GM23248 (cell line): ENCODE data around the gene RASSF1.

Experiments
- EZH2 ChIP-seq: fragments of 200-600 bp; sonication (generic); IDR thresholded peaks from 2 replicates; pipeline ENCODE4 v1.6.1; 2018; ENCODE audit warnings: antibody characterized with exemption, mild to moderate bottlenecking; ENCODE audit not compliant: insufficient read depth, poor library complexity, severe bottlenecking
- EZH2phosphoT487 ChIP-seq: fragments of 200-600 bp; sonication (generic); IDR thresholded peaks from 2 replicates; pipeline ENCODE4 v1.6.1; 2018; ENCODE audit warnings: antibody characterized with exemption, moderate library complexity, mild to moderate bottlenecking, low read depth; ENCODE audit not compliant: insufficient read depth

DNA sequence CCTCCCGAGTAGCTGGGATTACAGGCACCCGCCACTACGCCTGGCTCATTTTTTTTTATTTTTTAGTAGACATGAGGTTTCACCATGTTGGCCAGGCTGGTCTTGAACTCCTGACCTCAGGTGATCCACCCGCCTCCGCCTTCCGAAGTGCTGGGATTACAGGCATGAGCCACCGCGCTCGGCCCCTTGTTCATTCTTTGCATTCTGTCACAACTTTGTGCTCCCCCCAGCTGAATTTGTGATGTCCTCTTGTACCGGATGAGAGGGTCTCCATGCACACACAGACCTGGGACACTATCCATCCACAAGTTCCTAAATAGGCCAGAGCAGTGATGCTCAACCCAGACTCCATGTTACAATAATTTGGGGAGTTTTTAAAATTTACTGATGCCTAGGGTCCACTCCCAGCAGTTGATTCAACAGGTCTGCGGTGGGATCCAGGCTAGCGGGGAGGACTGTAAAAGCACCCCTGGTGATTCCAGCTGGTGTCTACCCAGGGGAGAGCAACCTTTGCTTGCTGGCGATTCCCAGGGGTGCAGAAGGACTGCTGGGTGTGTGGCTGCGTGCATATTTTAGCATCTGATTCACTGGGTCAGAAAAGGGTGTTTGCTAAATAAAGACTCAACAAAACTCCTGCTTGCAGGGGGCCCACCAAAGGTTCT, 1.0 kb downstream of the RASSF1 start:
- TF ChIP-seq EZH2 (no peak), EZH2phosphoT487 (no peak)
